Activated T-helper 1 cell treated with Interleukin-2 at 50 U/mL for 16 hours (primary cell): ENCODE data around the gene FGR.
"Not testable (repeated sequence)": the region's sequence is repeated elsewhere in the genome, so short reads cannot be mapped to it uniquely, and the experiment has no call there.

Experiments used
- DNase-seq: peaks from one replicate; pipeline ENCODE4 v3.0.0-alpha.2; 2020; ENCODE audit warnings: low read depth

The FGR gene

GRCh38 chr1:27634985-27635367 lies at the start of gene FGR:
Gene FGR (minus strand): TSS chr1:27635185. CDS start chr1:27623916, 11,269 bp downstream.
- DNase-seq: no peak

GRCh38 chr1:27684176-27684575 lies 49.2 kb upstream of the FGR start:
- DNase-seq: no peak

- no peak for DNase-seq
Measured at GRCh38 chr1:27682351-27682944, 47.5 kb upstream of the FGR start.

GRCh38 chr1:27681580-27681979 lies 46.6 kb upstream of the FGR start:
- DNase-seq: not testable (repeated sequence)

- DNase-seq: not testable (repeated sequence)
Measured at GRCh38 chr1:27680225-27680791, 45.3 kb upstream of the FGR start.

GRCh38 chr1:27678747-27679146 lies 43.8 kb upstream of the FGR start:
- DNase-seq: no peak

GRCh38 chr1:27676410-27676809 lies 41.4 kb upstream of the FGR start:
- DNase-seq: no peak

- DNase-seq: no peak
Measured at GRCh38 chr1:27672750-27673112, 37.7 kb upstream of the FGR start.

GRCh38 chr1:27671964-27672749 lies 37.2 kb upstream of the FGR start, which contains the start of gene IFI6:
Gene IFI6 (minus strand): TSS chr1:27672192. CDS start chr1:27669314, 2,878 bp downstream.
- peak; percentile 56 for DNase-seq

- no peak for DNase-seq
Measured at GRCh38 chr1:27669876-27670275, 34.9 kb upstream of the FGR start.

GRCh38 chr1:27668808-27669723 lies 34.1 kb upstream of the FGR start:
- DNase-seq: peak; percentile 79

GRCh38 chr1:27668121-27668807 lies 33.3 kb upstream of the FGR start:
- no peak for DNase-seq

- DNase-seq: no peak
Measured at GRCh38 chr1:27666791-27667254, 31.8 kb upstream of the FGR start.

- DNase-seq: no peak
Measured at GRCh38 chr1:27666294-27666693, 31.3 kb upstream of the FGR start.

GRCh38 chr1:27665016-27665651 lies 30.1 kb upstream of the FGR start:
- DNase-seq: no peak

GRCh38 chr1:27664291-27664690 lies 29.3 kb upstream of the FGR start:
- no peak for DNase-seq

- DNase-seq: peak; percentile 79
Measured at GRCh38 chr1:27662707-27663393, 27.9 kb upstream of the FGR start.

GRCh38 chr1:27662261-27662660 lies 27.3 kb upstream of the FGR start:
- no peak for DNase-seq

- no peak for DNase-seq
Measured at GRCh38 chr1:27661412-27662075, 26.6 kb upstream of the FGR start.

- DNase-seq: no peak
Measured at GRCh38 chr1:27660300-27660835, 25.4 kb upstream of the FGR start.
